ENCODE results near the gene ASB10.
A peak's percentile ranks its signal among the peaks of the same experiment; 100 is the strongest.

ASB10 gene

GRCh38 chr7:151161757-151162156 is 25.3 kb downstream of the ASB10 start:
- DNase-seq: peak in 1 of 3 experiments; percentile 41

GRCh38 chr7:151157645-151158329 is 29.3 kb downstream of the ASB10 start:
- no peak for DNase-seq

GRCh38 chr7:151152643-151153513 is 34.2 kb downstream of the ASB10 start:
- no peak for DNase-seq

- DNase-seq: no peak
Measured at GRCh38 chr7:151150388-151150787, 36.7 kb downstream of the ASB10 start.

- no peak for DNase-seq
Measured at GRCh38 chr7:151148319-151149259, 38.5 kb downstream of the ASB10 start.

GRCh38 chr7:151146761-151147160 is 40.3 kb downstream of the ASB10 start:
- no peak for DNase-seq

GRCh38 chr7:151144387-151144786 is 42.7 kb downstream of the ASB10 start:
- no peak for DNase-seq

- no peak for DNase-seq
Measured at GRCh38 chr7:151143261-151144015, 43.6 kb downstream of the ASB10 start.

GRCh38 chr7:151142686-151143040 is 44.4 kb downstream of the ASB10 start:
- no peak for DNase-seq

- DNase-seq: no peak
Measured at GRCh38 chr7:151141855-151142685, 45.0 kb downstream of the ASB10 start.

- DNase-seq: peak in 2 of 3 experiments; percentile 55 to 73
Measured at GRCh38 chr7:151141311-151141854, 45.7 kb downstream of the ASB10 start.

- no peak for DNase-seq
Measured at GRCh38 chr7:151140826-151141225, 46.2 kb downstream of the ASB10 start.

GRCh38 chr7:151139791-151140190 is 47.3 kb downstream of the ASB10 start:
- no peak for DNase-seq

- DNase-seq: no peak
Measured at GRCh38 chr7:151139071-151139790, 47.8 kb downstream of the ASB10 start.

GRCh38 chr7:151138153-151138851 is 48.7 kb downstream of the ASB10 start:
- no peak for DNase-seq

GRCh38 chr7:151137791-151138152 is 49.3 kb downstream of the ASB10 start:
- DNase-seq: no peak

- DNase-seq: no peak
Measured at GRCh38 chr7:151137076-151137675, 49.9 kb downstream of the ASB10 start.

GRCh38 chr7:151135866-151136843 is 50.9 kb downstream of the ASB10 start:
- DNase-seq: no peak

All from NCI-H1417 (cell line).